ENCODE measurements around the gene ROBO1. TPM values are rescaled to one million over a fixed set of nuclear protein-coding genes. Genes with fewer than 3 reads are reported as not detected.

Gene ROBO1
- total and polyA plus RNA-seq, 2 of the 13 experiments (the other 11 are each of a cell fraction or from before 2014, with no cell fraction given): 52.2 to 71.0 TPM

DNA sequence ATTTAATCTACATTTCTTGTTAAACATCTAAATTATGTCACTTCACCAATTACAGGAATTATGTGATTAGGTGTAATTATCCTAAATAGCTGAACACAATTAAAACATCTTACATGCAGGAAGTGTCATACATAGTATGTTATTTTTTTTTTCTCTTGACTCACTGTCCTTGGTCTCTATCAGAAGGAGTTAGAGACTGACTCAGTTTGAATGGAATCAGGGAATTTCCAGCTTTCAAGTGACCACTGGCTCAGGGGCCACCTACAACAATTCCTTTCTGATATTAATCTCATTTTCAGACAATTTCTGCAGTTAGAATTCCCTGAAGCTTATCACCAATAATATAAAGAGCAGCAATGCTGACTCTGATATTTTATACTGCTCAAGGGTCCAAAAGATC, 400.7 kb downstream of the ROBO1 start:
- no peak for FAIRE-seq
- in situ Hi-C loops (cut with HindIII; ENCODE audit: extremely low pct_ligation_motif_present, low pct_unique_long_range_greater_than_20kb): loop anchor here (10.0 to 25.0 kb wide), 2 partner anchors 282 to 705 kb away; no protein-coding TSS in a partner anchor

DNA sequence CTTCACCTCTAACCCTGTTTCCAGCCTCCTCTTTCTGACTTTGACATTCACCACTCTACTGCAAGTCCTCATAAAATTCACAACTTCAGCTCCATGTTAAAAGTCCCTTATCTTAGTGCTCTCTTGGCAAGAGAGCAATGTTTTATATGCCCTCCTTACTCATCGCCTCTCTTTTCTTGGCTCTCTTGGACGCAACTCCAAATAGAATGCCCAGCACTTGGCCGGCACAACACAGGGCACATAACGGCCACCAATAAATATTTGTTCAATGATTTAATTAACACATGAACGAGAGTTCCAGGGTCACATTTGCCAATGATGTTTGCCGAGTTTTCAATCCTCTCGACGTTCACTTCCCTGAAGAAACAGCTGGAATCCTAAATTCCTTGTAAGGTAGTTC, 401.4 kb downstream of the ROBO1 start:
- H3K9me3 ChIP-seq (ENCODE audit: low read length): no peaks in the 10 kb centered on the region
- POLR2A ChIA-PET: no interaction called here
- in situ Hi-C loops (cut with HindIII; ENCODE audit: extremely low pct_ligation_motif_present, low pct_unique_long_range_greater_than_20kb): loop anchor here (10.0 to 25.0 kb wide), 2 partner anchors 282 to 704 kb away; no protein-coding TSS in a partner anchor
- CTCF ChIA-PET (ENCODE audit: low intra/inter-chr PET ratio, low total read pairs): no interaction called here
- TF ChIP-seq, protein P1, sequence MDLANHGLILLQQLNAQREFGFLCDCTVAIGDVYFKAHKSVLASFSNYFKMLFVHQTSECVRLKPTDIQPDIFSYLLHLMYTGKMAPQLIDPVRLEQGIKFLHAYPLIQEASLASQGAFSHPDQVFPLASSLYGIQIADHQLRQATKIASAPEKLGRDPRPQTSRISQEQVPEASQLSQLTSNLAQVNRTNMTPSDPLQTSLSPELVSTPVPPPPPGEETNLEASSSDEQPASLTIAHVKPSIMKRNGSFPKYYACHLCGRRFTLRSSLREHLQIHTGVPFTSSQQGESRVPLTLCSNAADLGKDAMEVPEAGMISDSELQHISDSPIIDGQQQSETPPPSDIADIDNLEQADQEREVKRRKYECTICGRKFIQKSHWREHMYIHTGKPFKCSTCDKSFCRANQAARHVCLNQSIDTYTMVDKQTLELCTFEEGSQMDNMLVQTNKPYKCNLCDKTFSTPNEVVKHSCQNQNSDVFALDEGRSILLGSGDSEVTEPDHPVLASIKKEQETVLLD (CRISPR knock-in tag; IDR thresholded peaks at IDR 0.05; ENCODE audit: low read depth): no peak
- TF ChIP-seq GLI4 (CRISPR knock-in tag; IDR thresholded peaks at IDR 0.05; ENCODE audit: borderline replicate concordance) (no peak), ZNF777 (CRISPR knock-in tag; IDR thresholded peaks at IDR 0.05) (no peak), PRMT3 (CRISPR knock-in tag; IDR thresholded peaks at IDR 0.05; ENCODE audit: borderline replicate concordance, low read depth) (no peak), NR2F2 (IDR thresholded peaks at IDR 0.05; ENCODE audit: borderline replicate concordance, low read depth) (no peak), FOXA3 (CRISPR knock-in tag; IDR thresholded peaks at IDR 0.05) (no peak), JARID2 (CRISPR knock-in tag; IDR thresholded peaks at IDR 0.05; ENCODE audit: insufficient replicate concordance) (no peak), NBN (conservative IDR thresholded peaks at IDR 0.05) (no peak), SNAI1 (CRISPR knock-in tag; IDR thresholded peaks at IDR 0.05; ENCODE audit: borderline replicate concordance) (no peak)
- TF ChIP-seq, protein P2, sequence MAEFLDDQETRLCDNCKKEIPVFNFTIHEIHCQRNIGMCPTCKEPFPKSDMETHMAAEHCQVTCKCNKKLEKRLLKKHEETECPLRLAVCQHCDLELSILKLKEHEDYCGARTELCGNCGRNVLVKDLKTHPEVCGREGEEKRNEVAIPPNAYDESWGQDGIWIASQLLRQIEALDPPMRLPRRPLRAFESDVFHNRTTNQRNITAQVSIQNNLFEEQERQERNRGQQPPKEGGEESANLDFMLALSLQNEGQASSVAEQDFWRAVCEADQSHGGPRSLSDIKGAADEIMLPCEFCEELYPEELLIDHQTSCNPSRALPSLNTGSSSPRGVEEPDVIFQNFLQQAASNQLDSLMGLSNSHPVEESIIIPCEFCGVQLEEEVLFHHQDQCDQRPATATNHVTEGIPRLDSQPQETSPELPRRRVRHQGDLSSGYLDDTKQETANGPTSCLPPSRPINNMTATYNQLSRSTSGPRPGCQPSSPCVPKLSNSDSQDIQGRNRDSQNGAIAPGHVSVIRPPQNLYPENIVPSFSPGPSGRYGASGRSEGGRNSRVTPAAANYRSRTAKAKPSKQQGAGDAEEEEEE (CRISPR knock-in tag; IDR thresholded peaks at IDR 0.05; ENCODE audit: borderline replicate concordance): no peak
- no peak overlapping the region for H3K27ac ChIP-seq (ENCODE audit: extremely low read length, insufficient read depth, low read length)
- no peak overlapping the region for H2AFZ ChIP-seq (ENCODE audit: low read length)
- no peaks in the 10 kb centered on the region for H3K4me1 ChIP-seq (ENCODE audit: insufficient read depth, low read length)
- H3K4me3 ChIP-seq (replicated peaks in 1 of 3; ENCODE audit: insufficient read depth in 1 of 3, low read depth in 2 of 3, low read length in 3 of 3): no peak overlapping the region
- no peak overlapping the region for H3K4me2 ChIP-seq (ENCODE audit: low read depth, low read length)
- FAIRE-seq (no peak), ATAC-seq (no peak), DNase-seq (ENCODE audit: low spot score) (no peak)
- H3K27me3 ChIP-seq (ENCODE audit: control insufficient read depth in 1 of 2, insufficient read depth in 2 of 2, low read length in 2 of 2): no peaks in the 10 kb centered on the region
- intact Hi-C loops (cut with micrococcal nuclease; ENCODE audit: unreplicated experiment): no loop called here
- no peak overlapping the region for H3K9ac ChIP-seq (ENCODE audit: insufficient read depth, low read depth, low read length)
- 19% methylated on average over 8 of the region's 8 CpGs for WGBS (ENCODE audit: low lambda C conversion rate)
- H3K79me2 ChIP-seq (ENCODE audit: insufficient read depth, low read length): no peaks in the 10 kb centered on the region
- H3K36me3 ChIP-seq (replicated peaks in 1 of 2; ENCODE audit: control insufficient read depth in 1 of 2, insufficient read depth in 2 of 2, low read length in 2 of 2): no peaks in the 10 kb centered on the region
- H4K20me1 ChIP-seq (ENCODE audit: insufficient read depth, low read length): no peaks in the 10 kb centered on the region
- no TSS peak for BruUV-seq (replicated peaks)

More for the DNA sequence above, 400.7 kb downstream of the ROBO1 start:
- no TSS peak for BruUV-seq (replicated peaks)
- Histone ChIP-seq H3K27me3 (ENCODE audit: control insufficient read depth in 1 of 2, insufficient read depth in 2 of 2, low read length in 2 of 2) (no peaks in the 10 kb centered on the region), H2AFZ (ENCODE audit: low read length) (no peak overlapping the region), H3K36me3 (replicated peaks in 1 of 2; ENCODE audit: control insufficient read depth in 1 of 2, insufficient read depth in 2 of 2, low read length in 2 of 2) (no peaks in the 10 kb centered on the region), H3K4me3 (replicated peaks in 1 of 3; ENCODE audit: insufficient read depth in 1 of 3, low read depth in 2 of 3, low read length in 3 of 3) (no peak overlapping the region), H3K4me2 (ENCODE audit: low read depth, low read length) (no peak overlapping the region), H3K79me2 (ENCODE audit: insufficient read depth, low read length) (no peaks in the 10 kb centered on the region), H3K27ac (ENCODE audit: extremely low read length, insufficient read depth, low read length) (no peak overlapping the region), H4K20me1 (ENCODE audit: insufficient read depth, low read length) (no peaks in the 10 kb centered on the region), H3K9ac (ENCODE audit: insufficient read depth, low read depth, low read length) (no peak overlapping the region), H3K9me3 (ENCODE audit: low read length) (no peaks in the 10 kb centered on the region), H3K4me1 (ENCODE audit: insufficient read depth, low read length) (no peaks in the 10 kb centered on the region)
- DNase-seq (ENCODE audit: low spot score) (no peak), ATAC-seq (no peak)
- TF ChIP-seq, protein P3, sequence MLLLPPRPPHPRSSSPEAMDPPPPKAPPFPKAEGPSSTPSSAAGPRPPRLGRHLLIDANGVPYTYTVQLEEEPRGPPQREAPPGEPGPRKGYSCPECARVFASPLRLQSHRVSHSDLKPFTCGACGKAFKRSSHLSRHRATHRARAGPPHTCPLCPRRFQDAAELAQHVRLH (CRISPR knock-in tag; IDR thresholded peaks at IDR 0.05; ENCODE audit: borderline replicate concordance, low read depth): no peak
- TF ChIP-seq MAFK (conservative IDR thresholded peaks at IDR 0.05 in 1 of 2, IDR thresholded peaks at IDR 0.05 in 1 of 2; ENCODE audit: low read length in 2 of 2) (0 out of 4 replicates have a peak, but pooled peaks of 1 of the 2 experiments have one; percentile 5), RBM22 (optimal IDR thresholded peaks at IDR 0.05; ENCODE audit: low read length) (no peak)
- CTCF ChIA-PET (ENCODE audit: low intra/inter-chr PET ratio, low total read pairs): no interaction called here
- POLR2A ChIA-PET: no interaction called here
- intact Hi-C loops (cut with micrococcal nuclease; ENCODE audit: unreplicated experiment): no loop called here
